ENCODE measurements around the gene AAK1.

DNA sequence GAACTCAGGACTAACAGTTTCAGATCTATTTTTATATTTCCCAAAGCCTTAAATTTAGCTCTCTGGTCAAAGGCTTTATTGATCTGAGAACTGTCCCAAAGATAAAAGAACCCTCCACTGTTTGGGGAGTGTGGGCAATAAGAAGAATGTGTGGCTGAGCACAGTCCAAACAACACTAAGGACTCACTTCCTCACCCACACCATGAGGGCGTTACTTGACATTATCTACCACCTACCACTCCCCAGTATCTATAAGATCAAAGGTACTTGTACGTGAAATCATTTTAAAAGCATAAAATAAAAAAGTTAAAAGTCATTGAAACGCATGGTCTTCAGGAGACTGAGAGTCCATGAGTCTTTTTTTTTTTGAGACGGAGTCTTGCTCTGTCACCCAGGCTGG is 151.7 kb downstream of the AAK1 start:
- TF ChIP-seq ZBTB7A (IDR thresholded peaks at IDR 0.05; ENCODE audit: low read depth), result no peak
- TF ChIP-seq CREB1 (IDR thresholded peaks at IDR 0.05; ENCODE audit: low read depth), result no peak
- no peak for TF ChIP-seq FOXM1 (IDR thresholded peaks at IDR 0.05; ENCODE audit: borderline replicate concordance, low read depth)
- TF ChIP-seq CEBPB (IDR thresholded peaks at IDR 0.05), result no peak
- TF ChIP-seq TAF1 (IDR thresholded peaks at IDR 0.05; ENCODE audit: low read depth), result no peak
- TF ChIP-seq, protein P1, sequence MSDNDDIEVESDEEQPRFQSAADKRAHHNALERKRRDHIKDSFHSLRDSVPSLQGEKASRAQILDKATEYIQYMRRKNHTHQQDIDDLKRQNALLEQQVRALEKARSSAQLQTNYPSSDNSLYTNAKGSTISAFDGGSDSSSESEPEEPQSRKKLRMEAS (IDR thresholded peaks at IDR 0.05), result no peak
- TF ChIP-seq RAD21 (IDR thresholded peaks at IDR 0.05; ENCODE audit: low read depth), result no peak
- TF ChIP-seq, protein P2, sequence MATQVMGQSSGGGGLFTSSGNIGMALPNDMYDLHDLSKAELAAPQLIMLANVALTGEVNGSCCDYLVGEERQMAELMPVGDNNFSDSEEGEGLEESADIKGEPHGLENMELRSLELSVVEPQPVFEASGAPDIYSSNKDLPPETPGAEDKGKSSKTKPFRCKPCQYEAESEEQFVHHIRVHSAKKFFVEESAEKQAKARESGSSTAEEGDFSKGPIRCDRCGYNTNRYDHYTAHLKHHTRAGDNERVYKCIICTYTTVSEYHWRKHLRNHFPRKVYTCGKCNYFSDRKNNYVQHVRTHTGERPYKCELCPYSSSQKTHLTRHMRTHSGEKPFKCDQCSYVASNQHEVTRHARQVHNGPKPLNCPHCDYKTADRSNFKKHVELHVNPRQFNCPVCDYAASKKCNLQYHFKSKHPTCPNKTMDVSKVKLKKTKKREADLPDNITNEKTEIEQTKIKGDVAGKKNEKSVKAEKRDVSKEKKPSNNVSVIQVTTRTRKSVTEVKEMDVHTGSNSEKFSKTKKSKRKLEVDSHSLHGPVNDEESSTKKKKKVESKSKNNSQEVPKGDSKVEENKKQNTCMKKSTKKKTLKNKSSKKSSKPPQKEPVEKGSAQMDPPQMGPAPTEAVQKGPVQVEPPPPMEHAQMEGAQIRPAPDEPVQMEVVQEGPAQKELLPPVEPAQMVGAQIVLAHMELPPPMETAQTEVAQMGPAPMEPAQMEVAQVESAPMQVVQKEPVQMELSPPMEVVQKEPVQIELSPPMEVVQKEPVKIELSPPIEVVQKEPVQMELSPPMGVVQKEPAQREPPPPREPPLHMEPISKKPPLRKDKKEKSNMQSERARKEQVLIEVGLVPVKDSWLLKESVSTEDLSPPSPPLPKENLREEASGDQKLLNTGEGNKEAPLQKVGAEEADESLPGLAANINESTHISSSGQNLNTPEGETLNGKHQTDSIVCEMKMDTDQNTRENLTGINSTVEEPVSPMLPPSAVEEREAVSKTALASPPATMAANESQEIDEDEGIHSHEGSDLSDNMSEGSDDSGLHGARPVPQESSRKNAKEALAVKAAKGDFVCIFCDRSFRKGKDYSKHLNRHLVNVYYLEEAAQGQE (IDR thresholded peaks at IDR 0.05; ENCODE audit: low read depth), result no peak
- TF ChIP-seq TEAD4 (IDR thresholded peaks at IDR 0.05), result no peak

Data from Ishikawa (cell line).